A673 (cell line): ENCODE measurements around the gene ZSWIM6. TPM values are rescaled to one million over a fixed set of nuclear protein-coding genes. Genes with fewer than 3 reads are reported as not detected.

ENCODE experiments used
- BruUV-seq: library from RNA; stranded (reverse); fragments of 400-500 nt; replicated peaks from 2 replicates; lab custom pipeline; 2021; lab: Mats Ljungman, UMichigan
- CTCF ChIA-PET: fragments of 300-600 bp; sonication (Branson Sonifier 250); formaldehyde crosslinking; loops from one replicate; lab custom pipeline; 2022; ENCODE audit warnings: antibody characterized with exemption; lab: Charles Lee
- POLR2A ChIA-PET: fragments of 300-600 bp; sonication (Branson Sonifier 250); formaldehyde crosslinking; loops from one replicate; lab custom pipeline; 2022; ENCODE audit warnings: antibody characterized with exemption; ENCODE audit not compliant: low non-redundant PET; lab: Charles Lee
- DNase-seq: peaks from one replicate; pipeline ENCODE4 v3.0.0-alpha.2; 2015; ENCODE audit warnings: low spot score
- H3K27ac ChIP-seq: fragments of 200-600 bp; sonication (generic); 2 replicates; pipeline ENCODE4 v1.5.1; 2016; ENCODE audit warnings: mixed run types, low read depth, mild to moderate bottlenecking, mixed read lengths, antibody characterized with exemption, low read length; ENCODE audit not compliant: poor library complexity, severe bottlenecking
- H3K27me3 ChIP-seq: fragments of 200-600 bp; sonication (generic); replicated peaks from 2 replicates; pipeline ENCODE4 v1.6.1; 2017; ENCODE audit warnings: mixed run types, low read depth, mild to moderate bottlenecking, mixed read lengths, antibody characterized with exemption, low read length; ENCODE audit not compliant: insufficient read depth, poor library complexity
- H3K36me3 ChIP-seq: fragments of 200-600 bp; sonication (generic); 2 replicates; pipeline ENCODE4 v1.6.1; 2016; ENCODE audit warnings: mixed run types, mild to moderate bottlenecking, mixed read lengths, antibody characterized with exemption, low read length; ENCODE audit not compliant: insufficient read depth, poor library complexity, severe bottlenecking
- H3K4me1 ChIP-seq: fragments of 200-600 bp; sonication (generic); 2 replicates; pipeline ENCODE4 v1.6.1; 2017; ENCODE audit warnings: mixed run types, mild to moderate bottlenecking, mixed read lengths, antibody characterized with exemption, low read length; ENCODE audit not compliant: insufficient read depth, poor library complexity, severe bottlenecking
- H3K4me3 ChIP-seq: fragments of 200-600 bp; sonication (generic); 2 replicates; pipeline ENCODE4 v1.5.1; 2016; ENCODE audit warnings: low read depth, mixed run types, mild to moderate bottlenecking, mixed read lengths, low read length; ENCODE audit not compliant: poor library complexity, severe bottlenecking
- H3K9me3 ChIP-seq: fragments of 200-600 bp; sonication (generic); 2 replicates; pipeline ENCODE4 v1.6.1; 2016; ENCODE audit warnings: mixed run types, low read depth, mild to moderate bottlenecking, mixed read lengths, antibody characterized with exemption, low read length; ENCODE audit not compliant: poor library complexity, severe bottlenecking
- CTCF ChIP-seq: fragments of 300-800, 200-600 bp; sonication (generic); conservative IDR thresholded peaks from 2 replicates; pipeline ENCODE4 v1.5.1; 2017; ENCODE audit warnings: low read depth, mild to moderate bottlenecking, antibody characterized with exemption, low read length, moderate library complexity, mixed read lengths
- EZH2 ChIP-seq: fragments of 200-600 bp; sonication (generic); IDR thresholded peaks from 2 replicates; pipeline ENCODE4 v1.6.1; 2017; ENCODE audit warnings: borderline replicate concordance, low read depth, mild to moderate bottlenecking, mixed read lengths, antibody characterized with exemption, low read length; ENCODE audit not compliant: poor library complexity, severe bottlenecking
- intact Hi-C: fragments of 100-400 bp; cut with micrococcal nuclease; formaldehyde crosslinking; loops from one replicate; pipeline ENCODE4 v1.10.0; 2022; ENCODE audit not compliant: unreplicated experiment
- total RNA-seq: library from RNA; stranded (reverse); gene quantifications from 2 replicates; pipeline ENCODE4 v1.2.3, GENCODE V29; 2021

The ZSWIM6 gene
- total RNA-seq, 1 experiment from 2014 or later: 47.3 TPM

- ChIA-PET CTCF (no interaction called here), POLR2A (no interaction called here)
- TF ChIP-seq EZH2: no peak
- TF ChIP-seq CTCF: no peak
- no peaks in the 10 kb centered on the region for H3K27me3 ChIP-seq
- no peak overlapping the region for H3K4me3 ChIP-seq
- peaks cover 6% of the 10 kb centered on the region for H3K9me3 ChIP-seq
- H3K36me3 ChIP-seq: no peaks in the 10 kb centered on the region
- peaks cover 16% of the 10 kb centered on the region for H3K4me1 ChIP-seq
- intact Hi-C loops: no loop called here
- no peak for DNase-seq
- H3K27ac ChIP-seq: no peak overlapping the region
- no TSS peak for BruUV-seq
Measured at GRCh38 chr5:61423487-61424145, 91.6 kb downstream of the ZSWIM6 start.

- CTCF ChIA-PET: no interaction called here
- Histone ChIP-seq H3K36me3 (no peaks in the 10 kb centered on the region), H3K4me3 (no peak overlapping the region), H3K4me1 (peaks cover 16% of the 10 kb centered on the region), H3K9me3 (peaks cover 6% of the 10 kb centered on the region), H3K27ac (no peak overlapping the region), H3K27me3 (no peaks in the 10 kb centered on the region)
- no TSS peak for BruUV-seq
- DNase-seq: no peak
- no peak for TF ChIP-seq CTCF
- TF ChIP-seq EZH2: no peak
- intact Hi-C loops: no loop called here
- POLR2A ChIA-PET: no interaction called here
Measured at GRCh38 chr5:61425918-61426317, 93.9 kb downstream of the ZSWIM6 start.

GRCh38 chr5:61429906-61430305, 97.8 kb downstream of the ZSWIM6 start:
- Histone ChIP-seq H3K4me3 (no peak overlapping the region), H3K9me3 (no peaks in the 10 kb centered on the region), H3K27ac (no peak overlapping the region), H3K36me3 (no peaks in the 10 kb centered on the region), H3K4me1 (peaks cover 17% of the 10 kb centered on the region), H3K27me3 (no peaks in the 10 kb centered on the region)
- POLR2A ChIA-PET: no interaction called here
- DNase-seq: no peak
- intact Hi-C loops: no loop called here
- CTCF ChIA-PET: no interaction called here
- TF ChIP-seq CTCF (no peak), EZH2 (no peak)
- BruUV-seq: no TSS peak
